Measurements from ENCODE around the gene PRKAG3. TPM values are rescaled to one million over a fixed set of nuclear protein-coding genes. Genes with fewer than 3 reads are reported as not detected.

PRKAG3 gene
- not detected in 2 replicates for total RNA-seq (2014; rRNA removed; shearing (Covaris generic))

DNA sequence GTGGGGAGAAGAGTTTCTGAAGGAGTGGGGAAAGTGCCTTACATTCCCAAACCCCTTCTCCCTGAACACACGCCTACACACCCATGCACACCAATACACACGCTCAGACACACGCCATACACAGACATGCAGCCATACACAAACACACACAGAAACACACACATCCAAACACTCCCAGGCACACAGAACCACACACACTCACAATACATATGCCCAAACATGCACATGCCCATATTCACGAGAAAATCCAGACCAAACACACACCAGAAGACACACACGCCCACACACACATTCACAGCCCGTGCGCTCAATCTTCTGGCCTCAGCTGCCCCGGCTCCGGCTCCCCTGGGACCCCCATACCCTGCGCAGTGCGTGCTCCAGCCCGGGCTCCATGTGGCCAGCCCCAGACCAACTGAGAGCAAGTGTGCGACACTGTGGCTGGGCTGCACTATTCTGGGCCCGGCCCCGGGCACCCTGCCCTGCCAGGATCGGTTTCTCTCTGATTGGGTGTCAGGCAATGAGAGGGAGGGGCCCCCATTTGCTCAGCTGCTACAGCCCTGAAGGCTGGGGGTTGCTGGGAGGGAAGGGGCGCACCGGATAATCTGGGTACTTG, at the start of gene PRKAG3:
PRKAG3 (minus strand) TSS at position 426 of the 613 bp plus-strand sequence.
- no peak for DNase-seq
- Histone ChIP-seq H3K36me3 (replicated peaks; ENCODE audit: control insufficient read depth, insufficient read depth, low read length) (no peaks in the 10 kb centered on the region), H3K4me3 (ENCODE audit: insufficient read depth, low read depth, low read length) (no peak within 1 kb of the TSS), H3K27me3 (ENCODE audit: control insufficient read depth, insufficient read depth, low read length) (no peaks in the 10 kb centered on the region)

DNA sequence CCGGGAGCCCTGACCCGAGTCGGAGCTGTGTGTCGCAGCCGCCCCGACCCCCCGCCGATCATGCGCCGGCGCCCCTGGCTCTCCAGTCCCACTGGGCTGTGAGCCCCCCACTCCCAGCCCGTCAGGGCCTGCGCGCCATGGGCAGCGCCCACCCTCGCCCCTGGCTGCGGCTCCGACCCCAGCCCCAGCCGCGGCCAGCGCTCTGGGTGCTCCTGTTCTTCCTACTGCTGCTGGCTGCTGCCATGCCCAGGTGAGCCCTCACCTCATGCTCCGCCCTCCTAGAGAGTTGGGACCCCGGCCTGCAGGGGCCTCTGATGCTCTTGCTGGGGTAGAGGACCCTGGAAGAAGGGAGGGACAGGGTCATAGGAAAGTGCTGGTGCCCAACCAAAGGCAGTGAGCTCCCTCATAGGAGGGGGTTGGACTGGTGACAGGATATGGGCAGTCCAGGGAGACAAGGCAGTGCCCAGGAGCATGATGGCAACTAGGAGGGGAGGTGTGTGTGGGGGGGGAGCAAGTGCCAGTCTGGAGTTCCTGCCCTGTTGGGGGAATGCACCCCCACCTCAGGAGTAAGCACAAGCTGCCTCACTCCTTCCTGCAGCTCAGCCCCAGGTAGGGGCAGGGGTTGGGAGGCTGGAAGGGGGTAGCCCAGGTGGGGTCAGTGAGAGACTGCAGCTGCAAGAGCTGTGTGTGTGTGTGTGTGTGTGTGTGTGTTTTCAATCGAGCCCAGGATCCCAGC, 49.4 kb upstream of the PRKAG3 start:
- Histone ChIP-seq H3K4me3 (ENCODE audit: insufficient read depth, low read depth, low read length) (no peak overlapping the region; the same call in 1 of the 2 replicates), H3K36me3 (replicated peaks; ENCODE audit: control insufficient read depth, insufficient read depth, low read length) (no peaks in the 10 kb centered on the region), H3K27me3 (ENCODE audit: control insufficient read depth, insufficient read depth, low read length) (peaks cover 99% of the 10 kb centered on the region)
- DNase-seq = peak; percentile 67

DNA sequence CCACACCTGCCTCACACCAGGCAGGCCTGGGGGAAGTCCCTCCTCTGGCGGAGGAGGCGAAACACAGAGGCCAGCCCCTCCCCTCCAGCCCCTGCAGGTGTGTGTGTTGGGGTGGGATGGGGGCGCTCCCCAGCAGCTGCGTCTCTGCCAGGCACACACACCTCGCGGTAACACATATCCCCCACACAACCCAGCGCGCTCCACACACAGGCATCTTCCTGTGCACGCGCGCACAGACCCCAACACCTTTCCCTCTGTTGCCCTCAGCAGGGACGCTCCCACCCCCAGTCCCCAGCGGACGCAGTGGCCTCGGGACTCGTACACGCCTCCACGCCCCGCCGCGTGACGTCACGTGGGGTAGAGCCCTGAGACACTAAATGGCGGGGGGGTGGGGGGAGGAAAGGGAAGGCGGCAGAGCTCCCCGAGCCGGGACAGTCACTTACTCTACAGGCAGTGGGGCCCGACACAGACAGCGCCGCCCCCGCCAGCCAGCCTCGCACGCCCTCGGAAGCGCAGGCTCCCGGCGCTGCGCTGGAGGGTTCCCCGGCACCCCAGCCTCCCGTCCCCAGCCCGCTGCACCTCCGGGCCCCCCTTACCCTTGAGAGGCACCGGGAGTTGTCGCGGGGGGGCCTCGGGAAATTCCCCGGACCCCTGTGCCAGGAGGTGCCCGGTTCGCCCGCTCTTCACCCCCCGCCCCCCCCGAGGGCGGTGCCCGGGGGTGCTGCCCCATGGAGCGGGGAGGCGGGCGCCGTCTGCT, 48.7 kb upstream of the PRKAG3 start, which contains the start of gene WNT10A:
WNT10A (plus strand) TSS at position 751 of the 757 bp plus-strand sequence. CDS start 144 bp downstream, outside the sequence.
- Histone ChIP-seq H3K27me3 (ENCODE audit: control insufficient read depth, insufficient read depth, low read length) (peaks cover 99% of the 10 kb centered on the region), H3K4me3 (ENCODE audit: insufficient read depth, low read depth, low read length) (no peak within 1 kb of the TSS; the same call in none of the 2 replicates), H3K36me3 (replicated peaks; ENCODE audit: control insufficient read depth, insufficient read depth, low read length) (no peaks in the 10 kb centered on the region)
- peak; percentile 91 for DNase-seq

DNA sequence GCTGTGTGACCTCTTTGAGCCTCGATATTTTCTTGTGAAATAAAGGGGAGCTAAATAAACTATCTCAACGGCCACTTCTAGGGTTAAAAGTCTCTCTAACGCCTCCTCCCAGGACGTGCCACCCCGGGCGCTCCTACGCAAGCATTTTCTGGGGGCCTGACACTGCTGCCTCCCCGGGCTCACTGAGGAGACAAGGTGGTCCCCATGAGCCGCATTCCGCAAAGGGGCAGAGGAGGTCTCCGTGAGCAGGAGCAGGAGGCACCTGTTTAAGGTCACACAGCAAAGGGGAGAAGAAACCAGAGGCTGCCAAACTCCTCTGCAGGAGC, 48.1 kb upstream of the PRKAG3 start:
- peaks cover 99% of the 10 kb centered on the region for H3K27me3 ChIP-seq (ENCODE audit: control insufficient read depth, insufficient read depth, low read length)
- H3K36me3 ChIP-seq (replicated peaks; ENCODE audit: control insufficient read depth, insufficient read depth, low read length) = no peaks in the 10 kb centered on the region
- no peak for DNase-seq
- no peak overlapping the region for H3K4me3 ChIP-seq (ENCODE audit: insufficient read depth, low read depth, low read length)

DNA sequence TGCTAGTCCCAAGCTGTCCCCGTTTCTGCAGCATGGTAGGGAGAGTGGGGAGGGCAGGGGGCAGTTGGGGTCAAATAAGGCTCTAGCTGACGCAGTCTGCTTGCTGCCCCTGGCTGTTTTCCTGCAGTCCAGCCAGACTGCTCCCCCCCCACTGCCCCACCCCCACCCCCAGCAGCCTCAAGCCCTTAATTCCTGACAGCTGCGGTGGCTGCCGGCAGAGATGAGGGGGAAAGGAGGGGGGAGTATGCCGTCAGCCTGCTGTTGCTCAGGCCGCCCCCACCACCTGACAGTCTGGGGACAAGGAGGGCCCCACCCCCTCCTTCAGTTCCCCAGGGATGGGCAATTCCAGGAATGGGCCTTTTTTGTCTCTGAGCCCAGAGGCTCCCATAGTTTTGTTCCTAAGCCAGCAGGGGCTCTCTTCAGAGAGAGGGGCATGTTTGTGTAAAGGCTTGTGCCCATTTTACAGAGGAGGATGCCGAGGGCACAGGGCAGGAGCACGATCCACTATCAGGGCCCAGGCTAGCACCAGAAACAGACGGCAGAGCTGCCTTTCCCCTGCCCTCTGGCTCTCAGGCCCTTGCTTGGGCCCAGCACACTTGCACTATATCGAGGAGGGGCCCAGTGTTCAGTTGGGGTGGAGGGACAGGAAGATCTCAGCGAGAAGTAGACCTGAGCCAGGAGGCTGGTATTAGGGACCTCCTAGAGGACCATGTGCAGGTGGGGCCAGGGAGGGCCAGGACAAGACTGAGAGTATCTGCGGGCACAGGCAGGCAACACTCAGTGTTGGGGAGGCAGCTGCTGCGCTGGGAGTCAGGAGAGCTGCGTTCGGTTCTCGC, 47.5 kb upstream of the PRKAG3 start:
- no peak overlapping the region for H3K4me3 ChIP-seq (ENCODE audit: insufficient read depth, low read depth, low read length)
- H3K36me3 ChIP-seq (replicated peaks; ENCODE audit: control insufficient read depth, insufficient read depth, low read length) = no peaks in the 10 kb centered on the region
- H3K27me3 ChIP-seq (ENCODE audit: control insufficient read depth, insufficient read depth, low read length) = peaks cover 99% of the 10 kb centered on the region
- peak; percentile 68 for DNase-seq

DNA sequence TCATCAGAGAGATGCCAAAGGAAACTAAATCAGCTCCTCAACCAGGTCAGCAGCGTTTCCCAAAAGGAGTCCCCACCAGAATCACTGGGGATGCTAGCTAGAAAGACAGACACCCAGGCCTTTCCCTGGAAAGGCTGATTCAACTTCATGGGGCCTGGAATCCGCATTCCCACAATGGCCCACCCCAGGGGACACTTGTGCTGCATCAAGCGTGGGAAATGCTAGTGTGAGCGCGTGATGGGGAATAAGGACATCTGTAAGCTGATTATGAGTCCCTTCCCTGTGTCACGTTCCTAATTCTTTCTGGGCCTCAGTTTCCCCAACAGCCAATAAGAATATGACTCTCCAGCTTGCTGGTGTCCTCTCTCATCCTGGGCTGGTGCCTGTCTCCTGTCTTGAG, 46.9 kb upstream of the PRKAG3 start:
- no peak for DNase-seq
- Histone ChIP-seq H3K36me3 (replicated peaks; ENCODE audit: control insufficient read depth, insufficient read depth, low read length) (no peaks in the 10 kb centered on the region), H3K4me3 (ENCODE audit: insufficient read depth, low read depth, low read length) (no peak overlapping the region), H3K27me3 (ENCODE audit: control insufficient read depth, insufficient read depth, low read length) (peaks cover 99% of the 10 kb centered on the region)

DNA sequence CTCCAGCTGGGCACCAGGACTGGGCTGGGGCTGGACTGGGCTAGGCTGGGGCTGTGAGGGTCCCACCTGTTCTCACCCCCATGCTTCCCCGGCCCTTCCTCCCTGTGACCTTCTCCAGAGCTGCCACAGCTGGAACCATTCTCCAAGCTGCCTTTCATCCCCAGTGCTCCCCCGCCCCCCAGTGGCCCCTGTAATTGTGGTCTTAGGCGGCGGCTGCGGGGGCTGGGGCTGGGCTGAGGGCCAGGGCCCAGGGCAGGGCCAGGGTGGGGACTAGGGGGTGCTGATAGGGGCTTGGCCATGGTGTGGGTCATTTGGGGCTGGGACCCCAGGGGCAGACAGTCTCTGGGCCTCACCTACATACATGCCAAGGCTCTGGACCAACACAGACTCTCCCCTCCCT, 46.3 kb upstream of the PRKAG3 start:
- DNase-seq = no peak
- Histone ChIP-seq H3K36me3 (replicated peaks; ENCODE audit: control insufficient read depth, insufficient read depth, low read length) (no peaks in the 10 kb centered on the region), H3K27me3 (ENCODE audit: control insufficient read depth, insufficient read depth, low read length) (peaks cover 99% of the 10 kb centered on the region), H3K4me3 (ENCODE audit: insufficient read depth, low read depth, low read length) (no peak overlapping the region)

DNA sequence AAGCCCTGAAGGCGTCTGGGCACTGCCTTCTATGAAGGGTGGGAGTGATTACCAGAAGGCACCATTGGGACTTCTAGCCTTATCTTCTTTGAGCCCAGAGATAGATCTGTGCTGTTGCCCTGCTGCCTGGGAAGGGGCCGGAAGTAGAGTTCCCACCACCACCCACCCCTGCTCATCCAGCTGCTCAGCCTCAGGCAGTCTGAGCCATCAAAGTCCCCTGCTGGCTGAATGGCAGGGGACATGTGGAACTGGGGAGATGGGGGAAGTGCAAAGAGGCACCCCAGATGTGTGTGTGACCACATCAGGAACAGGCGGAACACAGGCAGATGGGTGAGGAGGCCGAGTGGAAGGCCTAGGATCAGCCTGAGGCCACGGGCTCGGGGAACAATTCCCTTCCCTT, 45.7 kb upstream of the PRKAG3 start:
- no peak overlapping the region for H3K4me3 ChIP-seq (ENCODE audit: insufficient read depth, low read depth, low read length)
- no peak for DNase-seq
- peaks cover 99% of the 10 kb centered on the region for H3K27me3 ChIP-seq (ENCODE audit: control insufficient read depth, insufficient read depth, low read length)
- no peaks in the 10 kb centered on the region for H3K36me3 ChIP-seq (replicated peaks; ENCODE audit: control insufficient read depth, insufficient read depth, low read length)

DNA sequence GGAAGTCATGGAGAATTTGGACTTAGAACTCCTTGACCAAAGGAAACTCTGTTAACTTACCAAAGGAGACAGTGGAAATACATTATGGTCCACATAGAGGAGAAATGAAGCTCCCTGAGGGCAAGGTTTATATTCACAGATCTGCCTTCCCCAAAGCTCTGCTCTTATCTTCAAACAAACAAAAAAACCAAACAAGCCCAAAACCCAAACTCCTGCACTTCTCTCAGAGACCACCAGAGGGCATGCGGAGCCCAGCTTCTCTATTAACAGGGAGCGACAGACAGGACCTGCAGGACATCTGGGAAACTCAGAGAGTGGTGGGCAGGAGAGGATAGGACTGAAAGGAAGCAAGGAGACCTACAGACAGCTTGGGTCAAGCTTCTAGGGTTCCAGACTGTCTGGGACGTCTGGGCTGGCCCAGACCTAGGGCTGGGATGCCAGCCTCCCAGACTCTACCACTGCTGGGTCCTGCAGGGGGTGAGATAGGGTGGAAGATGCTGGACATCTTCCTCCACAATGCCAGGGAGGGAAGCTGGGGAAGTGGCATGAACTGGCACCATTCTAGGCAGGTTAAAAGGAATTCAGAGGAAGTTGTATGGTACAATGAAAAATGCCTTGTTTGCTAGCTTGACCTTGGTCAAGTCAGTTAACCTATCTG, 45.1 kb upstream of the PRKAG3 start:
- H3K27me3 ChIP-seq (ENCODE audit: control insufficient read depth, insufficient read depth, low read length) = peaks cover 99% of the 10 kb centered on the region
- no peaks in the 10 kb centered on the region for H3K36me3 ChIP-seq (replicated peaks; ENCODE audit: control insufficient read depth, insufficient read depth, low read length)
- DNase-seq = peak; percentile 91
- H3K4me3 ChIP-seq (ENCODE audit: insufficient read depth, low read depth, low read length) = no peak overlapping the region

DNA sequence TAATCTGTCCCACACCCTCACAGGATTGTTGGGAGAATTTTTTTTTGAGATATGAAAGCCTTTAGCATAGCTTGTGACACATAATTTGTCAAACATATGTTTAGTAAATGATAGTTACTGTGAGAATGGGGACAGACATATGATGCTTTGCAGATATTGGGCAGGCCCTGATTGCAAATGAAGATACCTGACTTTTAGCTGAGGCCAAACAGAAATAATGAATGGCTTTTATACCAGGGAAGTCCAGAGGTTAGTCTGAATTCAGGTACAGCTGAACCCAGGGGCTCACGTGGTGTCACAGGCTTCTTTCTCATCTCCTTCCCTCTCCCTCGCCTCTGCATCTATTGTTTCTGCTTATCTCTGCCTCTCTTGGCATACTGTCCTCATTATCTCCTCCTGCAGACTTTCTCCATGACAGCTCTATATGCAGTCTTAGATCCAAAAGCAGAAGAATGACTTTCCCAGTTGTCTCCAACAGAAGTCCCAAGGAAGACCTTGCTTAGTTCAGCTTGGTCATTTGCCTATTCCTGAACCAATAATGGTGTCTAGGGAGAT, 44.2 kb upstream of the PRKAG3 start:
- DNase-seq = no peak
- H3K4me3 ChIP-seq (ENCODE audit: insufficient read depth, low read depth, low read length) = no peak overlapping the region
- no peaks in the 10 kb centered on the region for H3K36me3 ChIP-seq (replicated peaks; ENCODE audit: control insufficient read depth, insufficient read depth, low read length)
- peaks cover 99% of the 10 kb centered on the region for H3K27me3 ChIP-seq (ENCODE audit: control insufficient read depth, insufficient read depth, low read length)

DNA sequence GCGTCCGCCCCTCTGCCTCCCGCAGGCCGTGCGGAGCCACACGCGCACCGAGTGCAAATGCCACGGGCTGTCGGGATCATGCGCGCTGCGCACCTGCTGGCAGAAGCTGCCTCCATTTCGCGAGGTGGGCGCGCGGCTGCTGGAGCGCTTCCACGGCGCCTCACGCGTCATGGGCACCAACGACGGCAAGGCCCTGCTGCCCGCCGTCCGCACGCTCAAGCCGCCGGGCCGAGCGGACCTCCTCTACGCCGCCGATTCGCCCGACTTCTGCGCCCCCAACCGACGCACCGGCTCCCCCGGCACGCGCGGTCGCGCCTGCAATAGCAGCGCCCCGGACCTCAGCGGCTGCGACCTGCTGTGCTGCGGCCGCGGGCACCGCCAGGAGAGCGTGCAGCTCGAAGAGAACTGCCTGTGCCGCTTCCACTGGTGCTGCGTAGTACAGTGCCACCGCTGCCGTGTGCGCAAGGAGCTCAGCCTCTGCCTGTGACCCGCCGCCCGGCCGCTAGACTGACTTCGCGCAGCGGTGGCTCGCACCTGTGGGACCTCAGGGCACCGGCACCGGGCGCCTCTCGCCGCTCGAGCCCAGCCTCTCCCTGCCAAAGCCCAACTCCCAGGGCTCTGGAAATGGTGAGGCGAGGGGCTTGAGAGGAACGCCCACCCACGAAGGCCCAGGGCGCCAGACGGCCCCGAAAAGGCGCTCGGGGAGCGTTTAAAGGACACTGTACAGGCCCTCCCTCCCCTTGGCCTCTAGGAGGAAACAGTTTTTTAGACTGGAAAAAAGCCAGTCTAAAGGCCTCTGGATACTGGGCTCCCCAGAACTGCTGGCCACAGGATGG, 42.0 kb upstream of the PRKAG3 start:
- H3K27me3 ChIP-seq (ENCODE audit: control insufficient read depth, insufficient read depth, low read length) = peaks cover 99% of the 10 kb centered on the region
- H3K36me3 ChIP-seq (replicated peaks; ENCODE audit: control insufficient read depth, insufficient read depth, low read length) = no peaks in the 10 kb centered on the region
- no peak overlapping the region for H3K4me3 ChIP-seq (ENCODE audit: insufficient read depth, low read depth, low read length)
- DNase-seq = peak; percentile 83

DNA sequence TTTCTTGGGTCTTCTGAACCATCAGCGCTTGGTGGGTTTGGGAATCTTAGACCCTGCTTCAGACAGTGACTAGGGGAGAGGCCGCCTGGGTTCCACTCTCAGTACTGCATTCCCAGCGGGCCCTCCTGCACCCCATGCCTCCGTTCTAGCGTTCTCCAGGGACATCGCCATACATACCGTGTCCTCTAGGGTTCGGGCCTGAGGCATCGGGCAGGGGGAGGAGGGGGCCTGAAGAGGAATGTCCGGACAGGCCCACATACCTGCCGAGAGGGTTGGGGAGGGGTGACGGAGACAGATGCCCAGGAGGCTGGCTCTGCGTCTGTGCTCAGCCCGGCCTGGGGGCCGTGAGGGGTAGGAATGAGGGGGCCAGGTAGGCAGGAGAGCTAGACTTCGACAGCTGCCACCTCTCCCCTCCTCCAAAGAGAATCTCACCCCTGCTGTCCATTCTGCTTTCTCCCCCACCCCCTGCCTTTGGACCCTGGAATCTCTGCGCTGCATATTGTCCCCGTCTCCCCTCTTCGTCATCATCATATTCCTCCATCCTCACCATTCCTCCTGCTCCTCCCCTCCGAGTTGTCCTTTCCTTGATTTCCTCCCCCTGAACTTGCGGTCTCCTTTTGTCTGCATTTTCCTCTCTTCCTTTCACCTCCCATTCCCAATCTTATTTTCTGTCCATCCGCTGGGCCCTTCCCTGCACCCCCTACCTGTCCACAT, 41.2 kb upstream of the PRKAG3 start:
- no peaks in the 10 kb centered on the region for H3K36me3 ChIP-seq (replicated peaks; ENCODE audit: control insufficient read depth, insufficient read depth, low read length)
- H3K4me3 ChIP-seq (ENCODE audit: insufficient read depth, low read depth, low read length) = no peak overlapping the region
- DNase-seq = peak; percentile 91
- H3K27me3 ChIP-seq (ENCODE audit: control insufficient read depth, insufficient read depth, low read length) = peaks cover 100% of the 10 kb centered on the region
